ENCODE data around the gene ACOT7. TPM values are rescaled to one million over a fixed set of nuclear protein-coding genes. Genes with fewer than 3 reads are reported as not detected.

Gene ACOT7
- total and polyA plus RNA-seq, 2 of the 13 experiments (the other 11 are each of a cell fraction or from before 2014, with no cell fraction given): 33.0 to 55.8 TPM

DNA sequence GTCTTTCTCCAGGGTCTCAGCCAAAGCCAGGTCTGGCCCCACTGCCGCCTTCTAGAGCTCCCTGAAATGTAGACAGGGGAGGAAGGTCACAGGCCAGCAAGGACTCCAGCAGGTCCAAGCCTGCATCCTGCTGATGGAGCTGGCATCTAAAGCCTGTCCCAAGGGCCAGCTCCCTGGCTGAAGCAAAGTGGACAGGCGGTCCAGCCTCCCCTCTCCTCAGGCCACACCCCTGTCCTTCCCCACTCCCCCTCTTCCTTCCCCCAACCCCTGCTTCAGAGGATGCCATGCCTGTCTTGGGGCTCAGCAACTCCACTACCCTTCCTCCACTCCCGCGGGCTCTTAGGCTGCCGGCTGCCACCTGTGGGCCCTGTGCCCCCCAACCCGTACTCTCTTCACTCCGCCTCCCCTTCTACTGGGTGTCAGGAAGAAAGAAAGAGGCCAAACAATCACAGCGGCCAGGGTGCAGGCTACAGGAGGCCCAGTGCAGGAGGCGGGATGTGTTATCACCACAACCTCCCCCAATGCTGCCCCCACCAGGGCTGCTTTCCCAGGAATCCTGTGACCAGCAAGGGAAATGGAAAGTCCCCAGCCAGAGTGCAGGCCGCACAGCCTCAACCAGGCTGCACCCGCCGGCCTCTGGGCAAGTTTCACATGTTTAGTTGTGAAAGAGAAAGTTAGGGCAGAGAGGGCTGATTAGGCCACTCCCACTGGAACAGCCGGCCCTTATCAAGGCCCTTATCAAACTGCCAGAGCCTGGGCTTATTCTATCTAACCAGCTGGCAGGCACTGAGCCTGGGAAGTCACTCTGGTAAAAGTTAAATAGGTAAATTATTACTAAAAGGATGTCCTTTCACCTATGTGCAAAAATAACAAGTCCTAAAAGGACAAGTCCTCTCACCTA lies 34.1 kb downstream of the ACOT7 start (continued):
- TF ChIP-seq ZNF251 (CRISPR knock-in tag; IDR thresholded peaks at IDR 0.05) (no peak), CENPX (CRISPR knock-in tag; IDR thresholded peaks at IDR 0.05) (no peak), TP53 (CRISPR knock-in tag; conservative IDR thresholded peaks at IDR 0.05) (no peak), MBNL3 (CRISPR knock-in tag; conservative IDR thresholded peaks at IDR 0.05) (no peak), ATF7 (IDR thresholded peaks at IDR 0.05) (no peak), ATF7 (CRISPR knock-in tag; IDR thresholded peaks at IDR 0.05) (no peak), ZNF780A (CRISPR knock-in tag; IDR thresholded peaks at IDR 0.05) (no peak), ZFP82 (CRISPR knock-in tag; IDR thresholded peaks at IDR 0.05; ENCODE audit: borderline replicate concordance) (no peak), MAFF (IDR thresholded peaks at IDR 0.05; ENCODE audit: low read depth, low read length) (no peak), HNRNPH1 (optimal IDR thresholded peaks at IDR 0.05; ENCODE audit: low read depth, low read length) (no peak), ZNF768 (CRISPR knock-in tag; IDR thresholded peaks at IDR 0.05) (peak; percentile 66; the same call in 1 of the 2 replicates), SRSF4 (IDR thresholded peaks at IDR 0.05; ENCODE audit: low read depth, low read length, poor library complexity, severe bottlenecking) (no peak), ZNF350 (CRISPR knock-in tag; IDR thresholded peaks at IDR 0.05; ENCODE audit: borderline replicate concordance, low read depth) (peak; percentile 57; the same call in 1 of the 2 replicates), JARID2 (CRISPR knock-in tag; IDR thresholded peaks at IDR 0.05; ENCODE audit: insufficient replicate concordance) (no peak), DPF2 (CRISPR knock-in tag; IDR thresholded peaks at IDR 0.05; ENCODE audit: borderline replicate concordance, low read depth) (0 out of 2 replicates have a peak, but pooled peaks have one; percentile 35), NR2F2 (IDR thresholded peaks at IDR 0.05; ENCODE audit: borderline replicate concordance, low read depth) (0 out of 2 replicates have a peak, but pooled peaks have one; percentile 10), ZMYM2 (CRISPR knock-in tag; IDR thresholded peaks at IDR 0.05) (no peak), SMAD9 (CRISPR knock-in tag; IDR thresholded peaks at IDR 0.05) (no peak)
- TF ChIP-seq, protein P1, sequence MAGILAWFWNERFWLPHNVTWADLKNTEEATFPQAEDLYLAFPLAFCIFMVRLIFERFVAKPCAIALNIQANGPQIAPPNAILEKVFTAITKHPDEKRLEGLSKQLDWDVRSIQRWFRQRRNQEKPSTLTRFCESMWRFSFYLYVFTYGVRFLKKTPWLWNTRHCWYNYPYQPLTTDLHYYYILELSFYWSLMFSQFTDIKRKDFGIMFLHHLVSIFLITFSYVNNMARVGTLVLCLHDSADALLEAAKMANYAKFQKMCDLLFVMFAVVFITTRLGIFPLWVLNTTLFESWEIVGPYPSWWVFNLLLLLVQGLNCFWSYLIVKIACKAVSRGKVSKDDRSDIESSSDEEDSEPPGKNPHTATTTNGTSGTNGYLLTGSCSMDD (CRISPR knock-in tag; IDR thresholded peaks at IDR 0.05): no peak
- TF ChIP-seq, protein P2, sequence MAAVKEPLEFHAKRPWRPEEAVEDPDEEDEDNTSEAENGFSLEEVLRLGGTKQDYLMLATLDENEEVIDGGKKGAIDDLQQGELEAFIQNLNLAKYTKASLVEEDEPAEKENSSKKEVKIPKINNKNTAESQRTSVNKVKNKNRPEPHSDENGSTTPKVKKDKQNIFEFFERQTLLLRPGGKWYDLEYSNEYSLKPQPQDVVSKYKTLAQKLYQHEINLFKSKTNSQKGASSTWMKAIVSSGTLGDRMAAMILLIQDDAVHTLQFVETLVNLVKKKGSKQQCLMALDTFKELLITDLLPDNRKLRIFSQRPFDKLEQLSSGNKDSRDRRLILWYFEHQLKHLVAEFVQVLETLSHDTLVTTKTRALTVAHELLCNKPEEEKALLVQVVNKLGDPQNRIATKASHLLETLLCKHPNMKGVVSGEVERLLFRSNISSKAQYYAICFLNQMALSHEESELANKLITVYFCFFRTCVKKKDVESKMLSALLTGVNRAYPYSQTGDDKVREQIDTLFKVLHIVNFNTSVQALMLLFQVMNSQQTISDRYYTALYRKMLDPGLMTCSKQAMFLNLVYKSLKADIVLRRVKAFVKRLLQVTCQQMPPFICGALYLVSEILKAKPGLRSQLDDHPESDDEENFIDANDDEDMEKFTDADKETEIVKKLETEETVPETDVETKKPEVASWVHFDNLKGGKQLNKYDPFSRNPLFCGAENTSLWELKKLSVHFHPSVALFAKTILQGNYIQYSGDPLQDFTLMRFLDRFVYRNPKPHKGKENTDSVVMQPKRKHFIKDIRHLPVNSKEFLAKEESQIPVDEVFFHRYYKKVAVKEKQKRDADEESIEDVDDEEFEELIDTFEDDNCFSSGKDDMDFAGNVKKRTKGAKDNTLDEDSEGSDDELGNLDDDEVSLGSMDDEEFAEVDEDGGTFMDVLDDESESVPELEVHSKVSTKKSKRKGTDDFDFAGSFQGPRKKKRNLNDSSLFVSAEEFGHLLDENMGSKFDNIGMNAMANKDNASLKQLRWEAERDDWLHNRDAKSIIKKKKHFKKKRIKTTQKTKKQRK (IDR thresholded peaks at IDR 0.05; ENCODE audit: low read length): no peak
- TF ChIP-seq, protein P3, sequence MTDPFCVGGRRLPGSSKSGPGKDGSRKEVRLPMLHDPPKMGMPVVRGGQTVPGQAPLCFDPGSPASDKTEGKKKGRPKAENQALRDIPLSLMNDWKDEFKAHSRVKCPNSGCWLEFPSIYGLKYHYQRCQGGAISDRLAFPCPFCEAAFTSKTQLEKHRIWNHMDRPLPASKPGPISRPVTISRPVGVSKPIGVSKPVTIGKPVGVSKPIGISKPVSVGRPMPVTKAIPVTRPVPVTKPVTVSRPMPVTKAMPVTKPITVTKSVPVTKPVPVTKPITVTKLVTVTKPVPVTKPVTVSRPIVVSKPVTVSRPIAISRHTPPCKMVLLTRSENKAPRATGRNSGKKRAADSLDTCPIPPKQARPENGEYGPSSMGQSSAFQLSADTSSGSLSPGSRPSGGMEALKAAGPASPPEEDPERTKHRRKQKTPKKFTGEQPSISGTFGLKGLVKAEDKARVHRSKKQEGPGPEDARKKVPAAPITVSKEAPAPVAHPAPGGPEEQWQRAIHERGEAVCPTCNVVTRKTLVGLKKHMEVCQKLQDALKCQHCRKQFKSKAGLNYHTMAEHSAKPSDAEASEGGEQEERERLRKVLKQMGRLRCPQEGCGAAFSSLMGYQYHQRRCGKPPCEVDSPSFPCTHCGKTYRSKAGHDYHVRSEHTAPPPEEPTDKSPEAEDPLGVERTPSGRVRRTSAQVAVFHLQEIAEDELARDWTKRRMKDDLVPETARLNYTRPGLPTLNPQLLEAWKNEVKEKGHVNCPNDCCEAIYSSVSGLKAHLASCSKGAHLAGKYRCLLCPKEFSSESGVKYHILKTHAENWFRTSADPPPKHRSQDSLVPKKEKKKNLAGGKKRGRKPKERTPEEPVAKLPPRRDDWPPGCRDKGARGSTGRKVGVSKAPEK (CRISPR knock-in tag; IDR thresholded peaks at IDR 0.05; ENCODE audit: borderline replicate concordance): no peak

Data from HepG2 (cell line).